GM12801 (cell line): ENCODE data around the gene HBA2.
"Not testable (repeated sequence)": the region's sequence is repeated elsewhere in the genome, so short reads cannot be mapped to it uniquely, and the experiment has no call there.

Experiments used
- TF ChIP-seq, protein P1 (sequence below): IDR thresholded peaks from one replicate; pipeline ENCODE4 v1.5.1; 2011; ENCODE audit warnings: control low read depth; ENCODE audit not compliant: insufficient read length; ENCODE audit errors: extremely low read depth

HBA2 gene

DNA sequence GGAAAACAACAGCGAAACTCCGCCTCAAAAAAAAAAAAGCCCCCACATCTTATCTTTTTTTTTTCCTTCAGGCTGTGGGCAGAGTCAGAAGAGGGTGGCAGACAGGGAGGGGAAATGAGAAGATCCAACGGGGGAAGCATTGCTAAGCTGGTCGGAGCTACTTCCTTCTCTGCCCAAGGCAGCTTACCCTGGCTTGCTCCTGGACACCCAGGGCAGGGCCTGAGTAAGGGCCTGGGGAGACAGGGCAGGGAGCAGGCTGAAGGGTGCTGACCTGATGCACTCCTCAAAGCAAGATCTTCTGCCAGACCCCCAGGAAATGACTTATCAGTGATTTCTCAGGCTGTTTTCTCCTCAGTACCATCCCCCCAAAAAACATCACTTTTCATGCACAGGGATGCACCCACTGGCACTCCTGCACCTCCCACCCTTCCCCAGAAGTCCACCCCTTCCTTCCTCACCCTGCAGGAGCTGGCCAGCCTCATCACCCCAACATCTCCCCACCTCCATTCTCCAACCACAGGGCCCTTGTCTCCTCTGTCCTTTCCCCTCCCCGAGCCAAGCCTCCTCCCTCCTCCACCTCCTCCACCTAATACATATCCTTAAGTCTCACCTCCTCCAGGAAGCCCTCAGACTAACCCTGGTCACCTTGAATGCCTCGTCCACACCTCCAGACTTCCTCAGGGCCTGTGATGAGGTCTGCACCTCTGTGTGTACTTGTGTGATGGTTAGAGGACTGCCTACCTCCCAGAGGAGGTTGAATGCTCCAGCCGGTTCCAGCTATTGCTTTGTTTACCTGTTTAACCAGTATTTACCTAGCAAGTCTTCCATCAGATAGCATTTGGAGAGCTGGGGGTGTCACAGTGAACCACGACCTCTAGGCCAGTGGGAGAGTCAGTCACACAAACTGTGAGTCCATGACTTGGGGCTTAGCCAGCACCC, 2.6 kb downstream of the HBA2 start:
- TF ChIP-seq, protein P1, sequence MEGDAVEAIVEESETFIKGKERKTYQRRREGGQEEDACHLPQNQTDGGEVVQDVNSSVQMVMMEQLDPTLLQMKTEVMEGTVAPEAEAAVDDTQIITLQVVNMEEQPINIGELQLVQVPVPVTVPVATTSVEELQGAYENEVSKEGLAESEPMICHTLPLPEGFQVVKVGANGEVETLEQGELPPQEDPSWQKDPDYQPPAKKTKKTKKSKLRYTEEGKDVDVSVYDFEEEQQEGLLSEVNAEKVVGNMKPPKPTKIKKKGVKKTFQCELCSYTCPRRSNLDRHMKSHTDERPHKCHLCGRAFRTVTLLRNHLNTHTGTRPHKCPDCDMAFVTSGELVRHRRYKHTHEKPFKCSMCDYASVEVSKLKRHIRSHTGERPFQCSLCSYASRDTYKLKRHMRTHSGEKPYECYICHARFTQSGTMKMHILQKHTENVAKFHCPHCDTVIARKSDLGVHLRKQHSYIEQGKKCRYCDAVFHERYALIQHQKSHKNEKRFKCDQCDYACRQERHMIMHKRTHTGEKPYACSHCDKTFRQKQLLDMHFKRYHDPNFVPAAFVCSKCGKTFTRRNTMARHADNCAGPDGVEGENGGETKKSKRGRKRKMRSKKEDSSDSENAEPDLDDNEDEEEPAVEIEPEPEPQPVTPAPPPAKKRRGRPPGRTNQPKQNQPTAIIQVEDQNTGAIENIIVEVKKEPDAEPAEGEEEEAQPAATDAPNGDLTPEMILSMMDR, result no peak

DNA sequence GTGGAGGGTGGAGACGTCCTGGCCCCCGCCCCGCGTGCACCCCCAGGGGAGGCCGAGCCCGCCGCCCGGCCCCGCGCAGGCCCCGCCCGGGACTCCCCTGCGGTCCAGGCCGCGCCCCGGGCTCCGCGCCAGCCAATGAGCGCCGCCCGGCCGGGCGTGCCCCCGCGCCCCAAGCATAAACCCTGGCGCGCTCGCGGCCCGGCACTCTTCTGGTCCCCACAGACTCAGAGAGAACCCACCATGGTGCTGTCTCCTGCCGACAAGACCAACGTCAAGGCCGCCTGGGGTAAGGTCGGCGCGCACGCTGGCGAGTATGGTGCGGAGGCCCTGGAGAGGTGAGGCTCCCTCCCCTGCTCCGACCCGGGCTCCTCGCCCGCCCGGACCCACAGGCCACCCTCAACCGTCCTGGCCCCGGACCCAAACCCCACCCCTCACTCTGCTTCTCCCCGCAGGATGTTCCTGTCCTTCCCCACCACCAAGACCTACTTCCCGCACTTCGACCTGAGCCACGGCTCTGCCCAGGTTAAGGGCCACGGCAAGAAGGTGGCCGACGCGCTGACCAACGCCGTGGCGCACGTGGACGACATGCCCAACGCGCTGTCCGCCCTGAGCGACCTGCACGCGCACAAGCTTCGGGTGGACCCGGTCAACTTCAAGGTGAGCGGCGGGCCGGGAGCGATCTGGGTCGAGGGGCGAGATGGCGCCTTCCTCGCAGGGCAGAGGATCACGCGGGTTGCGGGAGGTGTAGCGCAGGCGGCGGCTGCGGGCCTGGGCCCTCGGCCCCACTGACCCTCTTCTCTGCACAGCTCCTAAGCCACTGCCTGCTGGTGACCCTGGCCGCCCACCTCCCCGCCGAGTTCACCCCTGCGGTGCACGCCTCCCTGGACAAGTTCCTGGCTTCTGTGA, 4.1 kb downstream of the HBA2 start, which contains the start of gene HBA1:
Gene HBA1, plus strand, starts transcription at position 204 of the 906 bp plus-strand sequence. Its CDS starts 37 bp downstream, at position 241.
- TF ChIP-seq, protein P1, result not testable (repeated sequence)

DNA sequence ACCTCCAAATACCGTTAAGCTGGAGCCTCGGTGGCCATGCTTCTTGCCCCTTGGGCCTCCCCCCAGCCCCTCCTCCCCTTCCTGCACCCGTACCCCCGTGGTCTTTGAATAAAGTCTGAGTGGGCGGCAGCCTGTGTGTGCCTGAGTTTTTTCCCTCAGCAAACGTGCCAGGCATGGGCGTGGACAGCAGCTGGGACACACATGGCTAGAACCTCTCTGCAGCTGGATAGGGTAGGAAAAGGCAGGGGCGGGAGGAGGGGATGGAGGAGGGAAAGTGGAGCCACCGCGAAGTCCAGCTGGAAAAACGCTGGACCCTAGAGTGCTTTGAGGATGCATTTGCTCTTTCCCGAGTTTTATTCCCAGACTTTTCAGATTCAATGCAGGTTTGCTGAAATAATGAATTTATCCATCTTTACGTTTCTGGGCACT, 4.7 kb downstream of the HBA2 start:
- TF ChIP-seq, protein P1, result no peak

GRCh38 chr16:177981-178667, 5.4 kb downstream of the HBA2 start:
- TF ChIP-seq, protein P1, result no peak

GRCh38 chr16:178668-179015, 6.0 kb downstream of the HBA2 start:
- TF ChIP-seq, protein P1, result no peak

- TF ChIP-seq, protein P1, result no peak
Measured at GRCh38 chr16:179211-180092, 6.8 kb downstream of the HBA2 start.
